ENCODE results near the gene HHLA2.
A peak's percentile ranks its signal among the peaks of the same experiment; 100 is the strongest.

DNA sequence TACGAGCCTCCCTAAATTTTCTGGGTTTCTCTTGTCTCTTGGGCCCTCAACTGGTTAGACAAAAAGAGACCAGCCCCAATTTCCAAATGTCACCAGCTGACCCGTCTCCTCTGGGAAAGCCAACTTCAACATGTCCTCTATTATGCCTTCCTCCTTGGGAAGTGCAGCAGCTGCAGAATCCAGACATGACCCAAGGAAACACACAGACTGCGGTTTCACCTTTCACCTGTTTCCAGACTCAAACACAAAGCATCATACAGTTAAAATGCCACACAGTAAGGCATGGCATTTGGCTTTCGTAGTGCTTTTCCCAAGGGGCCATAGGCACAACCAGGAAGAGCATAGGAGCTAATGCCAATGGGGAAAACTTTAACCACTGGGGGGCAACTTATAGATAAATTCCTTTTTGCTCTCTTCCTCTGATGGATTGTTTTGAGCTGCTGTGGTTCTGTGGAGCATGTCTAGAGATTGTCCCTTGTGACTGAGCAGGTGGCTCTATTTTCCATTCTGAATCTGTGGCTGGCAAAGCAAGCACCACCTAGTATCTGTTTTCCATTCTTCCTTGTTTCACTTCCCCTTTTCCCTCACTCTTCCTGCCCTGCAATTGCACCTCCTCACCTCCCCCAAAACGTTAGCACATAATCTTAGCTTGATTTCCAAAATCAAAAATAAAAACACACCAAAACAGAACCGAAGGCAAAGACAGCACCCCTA, 49.3 kb downstream of the HHLA2 start:
- TF ChIP-seq, protein P1, sequence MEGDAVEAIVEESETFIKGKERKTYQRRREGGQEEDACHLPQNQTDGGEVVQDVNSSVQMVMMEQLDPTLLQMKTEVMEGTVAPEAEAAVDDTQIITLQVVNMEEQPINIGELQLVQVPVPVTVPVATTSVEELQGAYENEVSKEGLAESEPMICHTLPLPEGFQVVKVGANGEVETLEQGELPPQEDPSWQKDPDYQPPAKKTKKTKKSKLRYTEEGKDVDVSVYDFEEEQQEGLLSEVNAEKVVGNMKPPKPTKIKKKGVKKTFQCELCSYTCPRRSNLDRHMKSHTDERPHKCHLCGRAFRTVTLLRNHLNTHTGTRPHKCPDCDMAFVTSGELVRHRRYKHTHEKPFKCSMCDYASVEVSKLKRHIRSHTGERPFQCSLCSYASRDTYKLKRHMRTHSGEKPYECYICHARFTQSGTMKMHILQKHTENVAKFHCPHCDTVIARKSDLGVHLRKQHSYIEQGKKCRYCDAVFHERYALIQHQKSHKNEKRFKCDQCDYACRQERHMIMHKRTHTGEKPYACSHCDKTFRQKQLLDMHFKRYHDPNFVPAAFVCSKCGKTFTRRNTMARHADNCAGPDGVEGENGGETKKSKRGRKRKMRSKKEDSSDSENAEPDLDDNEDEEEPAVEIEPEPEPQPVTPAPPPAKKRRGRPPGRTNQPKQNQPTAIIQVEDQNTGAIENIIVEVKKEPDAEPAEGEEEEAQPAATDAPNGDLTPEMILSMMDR (IDR thresholded peaks at IDR 0.05), result peak in 4 of 7 experiments; percentile 17 to 35 (median 32)
- TF ChIP-seq POLR2A (IDR thresholded peaks at IDR 0.05), result peak in 1 of 3 donors; percentile 17

All from body of pancreas (tissue), 4 donors.